ENCODE measurements around the gene INKA2.

Gene INKA2

GRCh38 chr1:111704776-111705175, 34.4 kb downstream of the INKA2 start:
- no peak for TF ChIP-seq OSR1 (CRISPR knock-in tag; IDR thresholded peaks at IDR 0.05)
- TF ChIP-seq, protein P1, sequence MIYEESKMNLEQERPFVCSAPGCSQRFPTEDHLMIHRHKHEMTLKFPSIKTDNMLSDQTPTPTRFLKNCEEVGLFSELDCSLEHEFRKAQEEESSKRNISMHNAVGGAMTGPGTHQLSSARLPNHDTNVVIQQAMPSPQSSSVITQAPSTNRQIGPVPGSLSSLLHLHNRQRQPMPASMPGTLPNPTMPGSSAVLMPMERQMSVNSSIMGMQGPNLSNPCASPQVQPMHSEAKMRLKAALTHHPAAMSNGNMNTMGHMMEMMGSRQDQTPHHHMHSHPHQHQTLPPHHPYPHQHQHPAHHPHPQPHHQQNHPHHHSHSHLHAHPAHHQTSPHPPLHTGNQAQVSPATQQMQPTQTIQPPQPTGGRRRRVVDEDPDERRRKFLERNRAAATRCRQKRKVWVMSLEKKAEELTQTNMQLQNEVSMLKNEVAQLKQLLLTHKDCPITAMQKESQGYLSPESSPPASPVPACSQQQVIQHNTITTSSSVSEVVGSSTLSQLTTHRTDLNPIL (CRISPR knock-in tag; IDR thresholded peaks at IDR 0.05; ENCODE audit: low read depth): no peak
- TF ChIP-seq ISL1 (CRISPR knock-in tag; IDR thresholded peaks at IDR 0.05): no peak
- TF ChIP-seq ZC3H10 (CRISPR knock-in tag; IDR thresholded peaks at IDR 0.05): no peak
- no peak for TF ChIP-seq CSRNP3 (CRISPR knock-in tag; IDR thresholded peaks at IDR 0.05)
- TF ChIP-seq ZNF565 (CRISPR knock-in tag; conservative IDR thresholded peaks at IDR 0.05; ENCODE audit: low read depth): no peak
- TF ChIP-seq ZNF70 (CRISPR knock-in tag; IDR thresholded peaks at IDR 0.05): no peak
- TF ChIP-seq TOX (CRISPR knock-in tag; IDR thresholded peaks at IDR 0.05; ENCODE audit: borderline replicate concordance): no peak
- no peak for TF ChIP-seq GLIS3 (CRISPR knock-in tag; IDR thresholded peaks at IDR 0.05)
- TF ChIP-seq CSDC2 (CRISPR knock-in tag; IDR thresholded peaks at IDR 0.05): no peak
- TF ChIP-seq SNAI2 (CRISPR knock-in tag; IDR thresholded peaks at IDR 0.05): no peak
- TF ChIP-seq, protein P2, sequence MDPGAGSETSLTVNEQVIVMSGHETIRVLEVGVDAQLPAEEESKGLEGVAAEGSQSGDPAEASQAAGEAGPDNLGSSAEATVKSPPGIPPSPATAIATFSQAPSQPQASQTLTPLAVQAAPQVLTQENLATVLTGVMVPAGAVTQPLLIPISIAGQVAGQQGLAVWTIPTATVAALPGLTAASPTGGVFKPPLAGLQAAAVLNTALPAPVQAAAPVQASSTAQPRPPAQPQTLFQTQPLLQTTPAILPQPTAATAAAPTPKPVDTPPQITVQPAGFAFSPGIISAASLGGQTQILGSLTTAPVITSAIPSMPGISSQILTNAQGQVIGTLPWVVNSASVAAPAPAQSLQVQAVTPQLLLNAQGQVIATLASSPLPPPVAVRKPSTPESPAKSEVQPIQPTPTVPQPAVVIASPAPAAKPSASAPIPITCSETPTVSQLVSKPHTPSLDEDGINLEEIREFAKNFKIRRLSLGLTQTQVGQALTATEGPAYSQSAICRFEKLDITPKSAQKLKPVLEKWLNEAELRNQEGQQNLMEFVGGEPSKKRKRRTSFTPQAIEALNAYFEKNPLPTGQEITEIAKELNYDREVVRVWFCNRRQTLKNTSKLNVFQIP (CRISPR knock-in tag; IDR thresholded peaks at IDR 0.05; ENCODE audit: borderline replicate concordance, low read depth): no peak
- TF ChIP-seq ZNF8 (CRISPR knock-in tag; IDR thresholded peaks at IDR 0.05): no peak
- no peak for TF ChIP-seq ZFP30 (CRISPR knock-in tag; IDR thresholded peaks at IDR 0.05)
- TF ChIP-seq PPARA (CRISPR knock-in tag; IDR thresholded peaks at IDR 0.05; ENCODE audit: borderline replicate concordance): no peak
- TF ChIP-seq ESRRG (CRISPR knock-in tag; IDR thresholded peaks at IDR 0.05): no peak
- TF ChIP-seq BACH2 (CRISPR knock-in tag; IDR thresholded peaks at IDR 0.05; ENCODE audit: borderline replicate concordance): no peak
- no peak for TF ChIP-seq RARB (CRISPR knock-in tag; IDR thresholded peaks at IDR 0.05)
- ATAC-seq: no peak

DNA sequence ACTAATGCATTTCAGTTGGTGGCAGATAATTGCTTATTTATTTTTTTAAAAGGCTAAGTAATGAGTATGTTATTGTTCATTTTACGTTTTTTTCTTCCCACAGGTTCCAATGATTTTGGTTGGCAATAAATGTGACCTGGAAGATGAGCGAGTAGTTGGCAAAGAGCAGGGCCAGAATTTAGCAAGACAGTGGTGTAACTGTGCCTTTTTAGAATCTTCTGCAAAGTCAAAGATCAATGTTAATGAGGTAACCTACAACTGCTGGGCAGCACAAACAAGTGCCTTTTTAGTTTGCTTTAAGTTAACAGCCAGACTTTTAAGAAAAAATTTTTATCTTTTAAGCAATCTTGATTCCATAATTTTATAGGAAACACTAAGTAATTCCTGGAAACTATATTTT, 35.0 kb downstream of the INKA2 start:
- TF ChIP-seq ZC3H10 (CRISPR knock-in tag; IDR thresholded peaks at IDR 0.05): no peak
- no peak for TF ChIP-seq CSRNP3 (CRISPR knock-in tag; IDR thresholded peaks at IDR 0.05)
- TF ChIP-seq, protein P2 (CRISPR knock-in tag; IDR thresholded peaks at IDR 0.05; ENCODE audit: borderline replicate concordance, low read depth): no peak
- no peak for TF ChIP-seq TCF4 (CRISPR knock-in tag; IDR thresholded peaks at IDR 0.05; ENCODE audit: borderline replicate concordance)
- TF ChIP-seq ZFP30 (CRISPR knock-in tag; IDR thresholded peaks at IDR 0.05): no peak
- TF ChIP-seq ZNF8 (CRISPR knock-in tag; IDR thresholded peaks at IDR 0.05): no peak
- no peak for TF ChIP-seq ARNTL (CRISPR knock-in tag; IDR thresholded peaks at IDR 0.05; ENCODE audit: borderline replicate concordance, low read depth)
- TF ChIP-seq PPARA (CRISPR knock-in tag; IDR thresholded peaks at IDR 0.05; ENCODE audit: borderline replicate concordance): no peak
- TF ChIP-seq RARB (CRISPR knock-in tag; IDR thresholded peaks at IDR 0.05): no peak
- no peak for TF ChIP-seq ISL1 (CRISPR knock-in tag; IDR thresholded peaks at IDR 0.05)
- TF ChIP-seq, protein P1 (CRISPR knock-in tag; IDR thresholded peaks at IDR 0.05; ENCODE audit: low read depth): no peak
- TF ChIP-seq ZNF565 (CRISPR knock-in tag; conservative IDR thresholded peaks at IDR 0.05; ENCODE audit: low read depth): no peak
- TF ChIP-seq OSR1 (CRISPR knock-in tag; IDR thresholded peaks at IDR 0.05): no peak
- no peak for TF ChIP-seq ZNF70 (CRISPR knock-in tag; IDR thresholded peaks at IDR 0.05)
- TF ChIP-seq BACH2 (CRISPR knock-in tag; IDR thresholded peaks at IDR 0.05; ENCODE audit: borderline replicate concordance): no peak
- TF ChIP-seq ESRRG (CRISPR knock-in tag; IDR thresholded peaks at IDR 0.05): no peak
- no peak for TF ChIP-seq PATZ1 (CRISPR knock-in tag; IDR thresholded peaks at IDR 0.05; ENCODE audit: borderline replicate concordance)
- TF ChIP-seq ZFP3 (CRISPR knock-in tag; IDR thresholded peaks at IDR 0.05): no peak
- TF ChIP-seq CSDC2 (CRISPR knock-in tag; IDR thresholded peaks at IDR 0.05): no peak
- ATAC-seq: no peak
